K562 (cell line): Measurements from ENCODE around the gene ZFP3.

ENCODE experiments used
- CBFA2T3 ChIP-seq: fragments of 450-650 bp; IDR thresholded peaks from 2 replicates; pipeline ENCODE4 v1.6.1; 2017
- CBX1 ChIP-seq: sonication (generic); IDR thresholded peaks from 2 replicates; pipeline ENCODE4 v1.6.1; 2016; ENCODE audit warnings: antibody characterized with exemption, low read depth, mild to moderate bottlenecking
- CTCF ChIP-seq, 3 experiments: IDR thresholded peaks in 2 of 3; conservative IDR thresholded peaks in 1 of 3; 2 replicates each; pipeline ENCODE4 v1.5.1; 2011 to 2012; ENCODE audit warnings: low read length in 3 of 3, mild to moderate bottlenecking in 3 of 3, control low read depth in 2 of 3, improper control_type of control experiment in 1 of 3, inconsistent platforms in 1 of 3, low read depth in 1 of 3, mixed read lengths in 1 of 3, moderate library complexity in 1 of 3; ENCODE audit not compliant: insufficient read depth in 2 of 3
- EGR1 ChIP-seq: fragments of 450-650 bp; conservative IDR thresholded peaks from 2 replicates; pipeline ENCODE4 v1.6.1; 2017; ENCODE audit warnings: mild to moderate bottlenecking
- GTF2B ChIP-seq: IDR thresholded peaks from 2 replicates; pipeline ENCODE4 v1.6.1; 2011; ENCODE audit not compliant: insufficient read length; ENCODE audit errors: extremely low read depth
- PHF8 ChIP-seq: fragments of 200-600 bp; sonication (generic); IDR thresholded peaks from 2 replicates; pipeline ENCODE4 v1.6.1; 2012; ENCODE audit warnings: mixed run types, mild to moderate bottlenecking, inconsistent platforms, low read length, moderate library complexity, borderline replicate concordance
- PHTF2 ChIP-seq: fragments of 250-450 bp; sonication (Bioruptor Pico); IDR thresholded peaks from 2 replicates; pipeline ENCODE4 v1.5.0; 2021; ENCODE audit warnings: mild to moderate bottlenecking
- TFE3 ChIP-seq: fragments of 450-650 bp; formaldehyde crosslinking; IDR thresholded peaks from 2 replicates; pipeline ENCODE4 v1.4.0; 2020; ENCODE audit warnings: mild to moderate bottlenecking, mixed read lengths
- ZNF277 ChIP-seq: fragments of 250-450 bp; sonication (Bioruptor Pico); IDR thresholded peaks from 2 replicates; pipeline ENCODE4 v1.8.0; 2022; ENCODE audit warnings: inconsistent platforms, mild to moderate bottlenecking, moderate library complexity, borderline replicate concordance

GRCh38 chr17:5047446-5047845 lies 30.8 kb upstream of the ZFP3 start:
- no peak for TF ChIP-seq TFE3
- TF ChIP-seq CTCF (IDR thresholded peaks at IDR 0.05 in 2 of 3, conservative IDR thresholded peaks at IDR 0.05 in 1 of 3; ENCODE audit: insufficient read depth in 2 of 3, low read depth in 1 of 3, low read length in 3 of 3), result no peak
- TF ChIP-seq ZNF277 (CRISPR knock-in tag), result no peak
- no peak for TF ChIP-seq PHF8
- TF ChIP-seq GTF2B, result no peak
- no peak for TF ChIP-seq EGR1
- TF ChIP-seq CBFA2T3, result no peak
- no peak for TF ChIP-seq CBX1
- no peak for TF ChIP-seq PHTF2 (CRISPR knock-in tag)
